Fibroblast of lung (primary cell): ENCODE results near the gene AGK. TPM values are rescaled to one million over a fixed set of nuclear protein-coding genes. Genes with fewer than 3 reads are reported as not detected.
A peak's percentile ranks its signal among the peaks of the same experiment; 100 is the strongest.

Source experiments
- DNase-seq, 2 donors: peaks; one replicate each; pipeline versions ENCODE4 v3.0.0 to v3.0.0-alpha.2; 2010; ENCODE audit warnings: low read depth in 2 of 2
- H2AFZ ChIP-seq: 2 replicates; pipeline ENCODE4 v1.5.1; 2012; ENCODE audit warnings: low read length, control low read depth, inconsistent platforms
- H3K27ac ChIP-seq: 2 replicates; pipeline ENCODE4 v1.5.1; 2011; ENCODE audit warnings: low read length, control low read depth; ENCODE audit not compliant: insufficient read depth
- H3K27me3 ChIP-seq: 2 replicates; pipeline ENCODE4 v1.5.1; 2011; ENCODE audit warnings: mild to moderate bottlenecking, low read length; ENCODE audit not compliant: control insufficient read depth, insufficient read depth
- H3K36me3 ChIP-seq: 2 replicates; pipeline ENCODE4 v1.5.1; 2011; ENCODE audit warnings: low read length; ENCODE audit not compliant: control insufficient read depth, insufficient read depth
- H3K4me1 ChIP-seq: 2 replicates; pipeline ENCODE4 v1.5.1; 2011; ENCODE audit warnings: low read length; ENCODE audit not compliant: control insufficient read depth, insufficient read depth; ENCODE audit errors: extremely low read depth
- H3K4me2 ChIP-seq: 2 replicates; pipeline ENCODE4 v1.5.1; 2011; ENCODE audit warnings: low read length, control low read depth; ENCODE audit not compliant: insufficient read depth; ENCODE audit errors: extremely low read depth
- H3K4me3 ChIP-seq, 4 experiments: fragments of 200-600 bp in 1 of 4; sonication (generic) in 1 of 4; replicated peaks in 1 of 4; 2 replicates each; pipeline ENCODE4 v1.5.1; 2011 to 2016; ENCODE audit warnings: low read length in 4 of 4, low read depth in 3 of 4, mild to moderate bottlenecking in 3 of 4, control low read depth in 2 of 4, inconsistent platforms in 1 of 4, mixed read lengths in 1 of 4; ENCODE audit not compliant: insufficient read depth in 1 of 4; ENCODE audit errors: control extremely low read depth in 1 of 4
- H3K79me2 ChIP-seq: 2 replicates; pipeline ENCODE4 v1.5.1; 2012; ENCODE audit warnings: mild to moderate bottlenecking, low read length, inconsistent platforms; ENCODE audit not compliant: control insufficient read depth, insufficient read depth
- H3K9ac ChIP-seq: 2 replicates; pipeline ENCODE4 v1.5.1; 2011; ENCODE audit warnings: mild to moderate bottlenecking, low read length, control low read depth; ENCODE audit not compliant: insufficient read depth
- H3K9me3 ChIP-seq: 2 replicates; pipeline ENCODE4 v1.5.1; 2012; ENCODE audit warnings: low read depth, low read length; ENCODE audit not compliant: control insufficient read depth, insufficient read depth
- H4K20me1 ChIP-seq: 2 replicates; pipeline ENCODE4 v1.5.1; 2011; ENCODE audit warnings: low read length; ENCODE audit not compliant: control insufficient read depth, insufficient read depth; ENCODE audit errors: extremely low read depth
- EZH2 ChIP-seq: IDR thresholded peaks from 2 replicates; pipeline ENCODE4 v1.5.1; 2012; ENCODE audit warnings: low read length, control low read depth, mild to moderate bottlenecking; ENCODE audit errors: missing control alignments
- polyA plus RNA-seq, 2 donors: library from polyadenylated mRNA; depleted of rRNA in 1 of 2; stranded (reverse) in 1 of 2; unstranded in 1 of 2; fragments of >200 nt; gene quantifications; 2 replicates each; pipeline ENCODE4 v1.2.1, GENCODE V29; 2011 to 2012; ENCODE audit warnings: missing spikeins in 1 of 2
- total RNA-seq: library from RNA; depleted of rRNA; stranded (reverse); fragments of >200 nt; gene quantifications from 2 replicates; pipeline ENCODE4 v1.2.1, GENCODE V29; 2014
- TF ChIP-seq, protein P1 (sequence below), 2 donors: IDR thresholded peaks in 1 of 2; conservative IDR thresholded peaks in 1 of 2; 1 replicate in 1 of 2; 2 replicates in 1 of 2; pipeline ENCODE4 v1.5.1; 2011 to 2012; ENCODE audit warnings: low read length in 2 of 2, control low read depth in 1 of 2, inconsistent platforms in 1 of 2, low read depth in 1 of 2, mild to moderate bottlenecking in 1 of 2

Gene AGK
- total and polyA plus RNA-seq, 2 donors (not counting 1 experiment from before 2014, with no cell fraction given), result 20.8 to 42.5 TPM

- TF ChIP-seq EZH2, result no peak
- TF ChIP-seq, protein P1, sequence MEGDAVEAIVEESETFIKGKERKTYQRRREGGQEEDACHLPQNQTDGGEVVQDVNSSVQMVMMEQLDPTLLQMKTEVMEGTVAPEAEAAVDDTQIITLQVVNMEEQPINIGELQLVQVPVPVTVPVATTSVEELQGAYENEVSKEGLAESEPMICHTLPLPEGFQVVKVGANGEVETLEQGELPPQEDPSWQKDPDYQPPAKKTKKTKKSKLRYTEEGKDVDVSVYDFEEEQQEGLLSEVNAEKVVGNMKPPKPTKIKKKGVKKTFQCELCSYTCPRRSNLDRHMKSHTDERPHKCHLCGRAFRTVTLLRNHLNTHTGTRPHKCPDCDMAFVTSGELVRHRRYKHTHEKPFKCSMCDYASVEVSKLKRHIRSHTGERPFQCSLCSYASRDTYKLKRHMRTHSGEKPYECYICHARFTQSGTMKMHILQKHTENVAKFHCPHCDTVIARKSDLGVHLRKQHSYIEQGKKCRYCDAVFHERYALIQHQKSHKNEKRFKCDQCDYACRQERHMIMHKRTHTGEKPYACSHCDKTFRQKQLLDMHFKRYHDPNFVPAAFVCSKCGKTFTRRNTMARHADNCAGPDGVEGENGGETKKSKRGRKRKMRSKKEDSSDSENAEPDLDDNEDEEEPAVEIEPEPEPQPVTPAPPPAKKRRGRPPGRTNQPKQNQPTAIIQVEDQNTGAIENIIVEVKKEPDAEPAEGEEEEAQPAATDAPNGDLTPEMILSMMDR (conservative IDR thresholded peaks at IDR 0.05 in 1 of 2, IDR thresholded peaks at IDR 0.05 in 1 of 2; ENCODE audit: low read depth in 1 of 2, low read length in 2 of 2), result no peak
- Histone ChIP-seq H3K9me3 (no peaks in the 10 kb centered on the region), H3K4me2 (no peak overlapping the region), H3K36me3 (no peaks in the 10 kb centered on the region), H4K20me1 (no peaks in the 10 kb centered on the region), H3K79me2 (no peaks in the 10 kb centered on the region), H3K4me1 (no peaks in the 10 kb centered on the region), H3K27ac (no peak overlapping the region), H2AFZ (no peak overlapping the region), H3K9ac (no peak overlapping the region), H3K27me3 (no peaks in the 10 kb centered on the region), H3K4me3 (no peak overlapping the region)
- DNase-seq, result no peak
These were observed 144.6 kb downstream of the AGK start for GRCh38 chr7:141695803-141696289.

GRCh38 chr7:141696348-141696747 is 145.1 kb downstream of the AGK start:
- Histone ChIP-seq H3K27ac (no peak overlapping the region), H3K79me2 (no peaks in the 10 kb centered on the region), H3K4me1 (no peaks in the 10 kb centered on the region), H3K9me3 (no peaks in the 10 kb centered on the region), H4K20me1 (no peaks in the 10 kb centered on the region), H3K4me2 (no peak overlapping the region), H3K9ac (no peak overlapping the region), H3K27me3 (no peaks in the 10 kb centered on the region), H2AFZ (no peak overlapping the region), H3K4me3 (no peak overlapping the region), H3K36me3 (no peaks in the 10 kb centered on the region)
- DNase-seq, result no peak
- TF ChIP-seq EZH2, result no peak

GRCh38 chr7:141697211-141697871 is 146.1 kb downstream of the AGK start:
- DNase-seq, result peak in 1 of 2 donors; percentile 86
- H3K4me1 ChIP-seq, result no peaks in the 10 kb centered on the region
- H3K9ac ChIP-seq, result no peak overlapping the region
- TF ChIP-seq, protein P1 (conservative IDR thresholded peaks at IDR 0.05 in 1 of 2, IDR thresholded peaks at IDR 0.05 in 1 of 2; ENCODE audit: low read depth in 1 of 2, low read length in 2 of 2), result no peak
- TF ChIP-seq EZH2, result no peak
- H2AFZ ChIP-seq, result no peak overlapping the region
- H3K27me3 ChIP-seq, result no peaks in the 10 kb centered on the region
- H3K9me3 ChIP-seq, result no peaks in the 10 kb centered on the region
- no peak overlapping the region for H3K4me3 ChIP-seq
- H3K79me2 ChIP-seq, result no peaks in the 10 kb centered on the region
- H4K20me1 ChIP-seq, result no peaks in the 10 kb centered on the region
- H3K36me3 ChIP-seq, result no peaks in the 10 kb centered on the region
- no peak overlapping the region for H3K27ac ChIP-seq
- H3K4me2 ChIP-seq, result no peak overlapping the region
